Stomach (tissue), 4 donors: ENCODE results near the gene FCN3.

Experiments
- EP300 ChIP-seq: sonication (generic); formaldehyde crosslinking; IDR thresholded peaks from one replicate; pipeline ENCODE4 v1.6.1; 2017; ENCODE audit warnings: antibody characterized with exemption
- POLR2A ChIP-seq, 4 donors: fragments of 450-650 bp; IDR thresholded peaks; one replicate each; pipeline ENCODE4 v1.6.1; 2016; ENCODE audit warnings: antibody characterized with exemption in 4 of 4, control low read depth in 2 of 4, mild to moderate bottlenecking in 1 of 4, moderate library complexity in 1 of 4
- TF ChIP-seq, protein P1 (sequence below), 7 experiments: fragments of 450-650 bp in 4 of 7; fragments of 200-600 bp in 3 of 7; sonication (generic) in 3 of 7; IDR thresholded peaks; one replicate each; pipeline ENCODE4 v1.5.1; 2016 to 2019; ENCODE audit warnings: antibody characterized with exemption in 7 of 7, control low read depth in 2 of 7, mild to moderate bottlenecking in 1 of 7

DNA sequence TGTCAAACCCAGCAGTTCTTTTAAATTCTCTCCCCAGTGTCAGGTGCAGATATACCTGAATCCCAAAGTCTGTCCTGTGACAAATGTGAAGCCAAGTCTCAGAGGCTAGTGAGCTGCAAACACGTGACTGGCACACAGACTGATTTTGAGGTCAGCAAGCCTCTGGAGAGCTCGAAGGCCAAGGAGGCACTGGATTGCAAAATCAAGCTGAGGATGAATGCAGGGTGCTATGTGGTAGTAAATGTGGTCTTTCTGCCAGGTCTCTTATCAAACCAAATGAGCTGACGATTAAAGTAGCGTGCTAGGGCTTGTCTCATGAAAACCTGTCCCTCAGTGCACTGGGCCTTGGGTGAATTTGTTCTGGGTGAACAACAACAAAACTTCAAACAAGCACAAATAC, 38.4 kb upstream of the FCN3 start:
- TF ChIP-seq, protein P1, sequence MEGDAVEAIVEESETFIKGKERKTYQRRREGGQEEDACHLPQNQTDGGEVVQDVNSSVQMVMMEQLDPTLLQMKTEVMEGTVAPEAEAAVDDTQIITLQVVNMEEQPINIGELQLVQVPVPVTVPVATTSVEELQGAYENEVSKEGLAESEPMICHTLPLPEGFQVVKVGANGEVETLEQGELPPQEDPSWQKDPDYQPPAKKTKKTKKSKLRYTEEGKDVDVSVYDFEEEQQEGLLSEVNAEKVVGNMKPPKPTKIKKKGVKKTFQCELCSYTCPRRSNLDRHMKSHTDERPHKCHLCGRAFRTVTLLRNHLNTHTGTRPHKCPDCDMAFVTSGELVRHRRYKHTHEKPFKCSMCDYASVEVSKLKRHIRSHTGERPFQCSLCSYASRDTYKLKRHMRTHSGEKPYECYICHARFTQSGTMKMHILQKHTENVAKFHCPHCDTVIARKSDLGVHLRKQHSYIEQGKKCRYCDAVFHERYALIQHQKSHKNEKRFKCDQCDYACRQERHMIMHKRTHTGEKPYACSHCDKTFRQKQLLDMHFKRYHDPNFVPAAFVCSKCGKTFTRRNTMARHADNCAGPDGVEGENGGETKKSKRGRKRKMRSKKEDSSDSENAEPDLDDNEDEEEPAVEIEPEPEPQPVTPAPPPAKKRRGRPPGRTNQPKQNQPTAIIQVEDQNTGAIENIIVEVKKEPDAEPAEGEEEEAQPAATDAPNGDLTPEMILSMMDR (IDR thresholded peaks at IDR 0.05): no peak
- TF ChIP-seq EP300: no peak
- TF ChIP-seq POLR2A (IDR thresholded peaks at IDR 0.05): no peak
